Sigmoid colon (tissue), 7 donors: ENCODE measurements around the gene NTNG2. TPM values are rescaled to one million over a fixed set of nuclear protein-coding genes. Genes with fewer than 3 reads are reported as not detected.

ENCODE experiments used
- DNase-seq: peaks from one replicate; pipeline ENCODE4 v3.0.0-alpha.2; 2019
- H3K27ac ChIP-seq, 4 donors: fragments of 200-600 bp; sonication (generic); one replicate each; pipeline ENCODE4 v1.5.1; 2016 to 2019; ENCODE audit warnings: mild to moderate bottlenecking in 1 of 4
- H3K27me3 ChIP-seq, 3 donors: fragments of 200-600 bp; sonication (generic); one replicate each; pipeline ENCODE4 v1.5.1; 2019; ENCODE audit warnings: mild to moderate bottlenecking in 1 of 3
- H3K36me3 ChIP-seq, 4 donors: fragments of 200-600 bp; sonication (generic); one replicate each; pipeline ENCODE4 v1.5.1; 2016 to 2019
- H3K4me1 ChIP-seq, 4 donors: fragments of 200-600 bp; sonication (generic); one replicate each; pipeline ENCODE4 v1.5.1; 2017 to 2019
- H3K4me3 ChIP-seq, 4 donors: fragments of 200-600 bp; sonication (generic); one replicate each; pipeline ENCODE4 v1.5.1; 2017 to 2019; ENCODE audit warnings: mild to moderate bottlenecking in 2 of 4, moderate library complexity in 1 of 4
- H3K9me3 ChIP-seq, 4 donors: fragments of 200-600 bp in 3 of 4; sonication (generic) in 3 of 4; one replicate each; pipeline versions ENCODE4 v1.5.1 to v1.6.1; 2013 to 2019
- EP300 ChIP-seq, 4 donors: sonication (generic); formaldehyde crosslinking; IDR thresholded peaks; one replicate each; pipeline ENCODE4 v1.6.1; 2017; ENCODE audit warnings: antibody characterized with exemption in 4 of 4
- POLR2A ChIP-seq, 2 donors: fragments of 450-650 bp; IDR thresholded peaks; one replicate each; pipeline ENCODE4 v1.6.1; 2016; ENCODE audit warnings: antibody characterized with exemption in 2 of 2, mild to moderate bottlenecking in 2 of 2, moderate library complexity in 2 of 2
- POLR2AphosphoS5 ChIP-seq, 4 donors: sonication (generic); formaldehyde crosslinking; IDR thresholded peaks; one replicate each; pipeline ENCODE4 v1.6.1; 2017; ENCODE audit warnings: antibody characterized with exemption in 4 of 4
- WGBS, 2 donors: extraction: QIAGEN DNeasy Blood & Tissue Kit; methylation state at CpG; one replicate each; pipeline ENCODE4 v1.1.7; 2013; 5-methylcytosine and 5-hydroxymethylcytosine counted together
- intact Hi-C: fragments of 100-400 bp; cut with DNase I; formaldehyde crosslinking; loops from one replicate; pipeline ENCODE4 v1.15.1; 2023
- polyA plus RNA-seq, 3 donors: library from polyadenylated mRNA; stranded (reverse); fragments of 200-250 nt; gene quantifications; one replicate each; pipeline ENCODE4 v1.2.3, GENCODE V29; 2013
- total RNA-seq, 4 donors: library from RNA; depleted of rRNA; stranded (reverse); fragments of >200 nt; gene quantifications; one replicate each; pipeline ENCODE4 v1.1.0, GENCODE V29; 2016
- TF ChIP-seq, protein P1 (sequence below), 4 experiments: fragments of 450-650 bp in 3 of 4; fragments of 200-600 bp in 1 of 4; IDR thresholded peaks; one replicate each; pipeline ENCODE4 v1.5.1; 2016 to 2019; ENCODE audit warnings: antibody characterized with exemption in 4 of 4, mild to moderate bottlenecking in 3 of 4, moderate library complexity in 2 of 4
- donor health status: healthy with polysubstance abuse.
- donor health status: Bipolar disorder and iron deficiency.
- donor health status: healthy.

The NTNG2 gene
- total and polyA plus RNA-seq, 7 donors = 0.28 to 12.0 (median 0.55) TPM; not detected in 1

DNA sequence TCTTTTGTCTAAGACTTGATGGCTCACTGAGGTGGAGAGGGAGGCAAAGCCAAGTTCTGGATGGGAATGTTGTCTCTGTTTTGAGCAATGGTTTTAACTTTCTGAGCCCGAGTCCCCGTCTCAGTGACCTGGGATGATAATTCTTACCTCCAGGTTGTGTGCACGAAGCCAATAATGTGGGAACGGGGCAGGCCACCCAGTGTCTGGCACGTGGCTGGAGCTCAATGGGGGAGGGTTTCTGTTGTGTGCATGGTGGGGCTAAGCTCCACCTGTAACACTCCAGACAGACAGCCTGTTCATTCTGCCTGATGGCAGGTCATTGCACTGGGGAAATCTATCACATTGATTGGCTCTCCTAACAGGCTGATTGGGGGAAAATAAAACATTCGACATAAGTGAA is 37.1 kb upstream of the NTNG2 start:
- no peaks in the 10 kb centered on the region for H3K4me1 ChIP-seq
- no peak overlapping the region for H3K27ac ChIP-seq
- no peak overlapping the region for H3K4me3 ChIP-seq
- peaks cover 9 to 61% (median 42%) of the 10 kb centered on the region in 3 donors for H3K27me3 ChIP-seq
- H3K36me3 ChIP-seq = no peaks in the 10 kb centered on the region
- no peak for DNase-seq
- TF ChIP-seq, protein P1, sequence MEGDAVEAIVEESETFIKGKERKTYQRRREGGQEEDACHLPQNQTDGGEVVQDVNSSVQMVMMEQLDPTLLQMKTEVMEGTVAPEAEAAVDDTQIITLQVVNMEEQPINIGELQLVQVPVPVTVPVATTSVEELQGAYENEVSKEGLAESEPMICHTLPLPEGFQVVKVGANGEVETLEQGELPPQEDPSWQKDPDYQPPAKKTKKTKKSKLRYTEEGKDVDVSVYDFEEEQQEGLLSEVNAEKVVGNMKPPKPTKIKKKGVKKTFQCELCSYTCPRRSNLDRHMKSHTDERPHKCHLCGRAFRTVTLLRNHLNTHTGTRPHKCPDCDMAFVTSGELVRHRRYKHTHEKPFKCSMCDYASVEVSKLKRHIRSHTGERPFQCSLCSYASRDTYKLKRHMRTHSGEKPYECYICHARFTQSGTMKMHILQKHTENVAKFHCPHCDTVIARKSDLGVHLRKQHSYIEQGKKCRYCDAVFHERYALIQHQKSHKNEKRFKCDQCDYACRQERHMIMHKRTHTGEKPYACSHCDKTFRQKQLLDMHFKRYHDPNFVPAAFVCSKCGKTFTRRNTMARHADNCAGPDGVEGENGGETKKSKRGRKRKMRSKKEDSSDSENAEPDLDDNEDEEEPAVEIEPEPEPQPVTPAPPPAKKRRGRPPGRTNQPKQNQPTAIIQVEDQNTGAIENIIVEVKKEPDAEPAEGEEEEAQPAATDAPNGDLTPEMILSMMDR (IDR thresholded peaks at IDR 0.05) = no peak
- TF ChIP-seq POLR2A (IDR thresholded peaks at IDR 0.05) = no peak
- TF ChIP-seq EP300 (IDR thresholded peaks at IDR 0.05) = no peak
- TF ChIP-seq POLR2AphosphoS5 (IDR thresholded peaks at IDR 0.05) = no peak
- WGBS, 2 donors = 44 to 48% methylated on average over 6 of the region's 6 CpGs
- intact Hi-C loops = no loop called here
- H3K9me3 ChIP-seq = no peaks in the 10 kb centered on the region

DNA sequence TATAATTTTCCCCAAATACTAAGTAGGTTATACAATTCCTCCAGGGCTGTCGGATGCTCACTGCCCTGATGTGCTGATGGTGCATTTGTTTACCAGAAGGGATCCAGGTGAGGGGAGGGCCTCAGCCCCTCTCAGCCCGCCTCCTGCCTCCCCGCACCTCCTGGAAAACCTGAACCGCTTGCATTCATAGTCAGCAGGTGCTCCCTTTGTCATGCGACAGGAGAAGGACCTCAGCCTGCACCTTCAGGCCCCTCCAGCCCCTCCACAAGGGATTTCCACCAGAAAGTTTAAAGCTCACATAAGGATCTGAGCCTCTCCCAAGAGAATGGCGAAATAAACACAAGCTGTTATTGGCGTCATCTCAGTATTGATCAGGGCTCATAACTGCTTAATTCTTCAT is 36.5 kb upstream of the NTNG2 start:
- no peaks in the 10 kb centered on the region for H3K9me3 ChIP-seq
- no peak overlapping the region for H3K27ac ChIP-seq
- intact Hi-C loops = no loop called here
- no peak overlapping the region for H3K4me3 ChIP-seq
- TF ChIP-seq POLR2AphosphoS5 (IDR thresholded peaks at IDR 0.05) = no peak
- TF ChIP-seq EP300 (IDR thresholded peaks at IDR 0.05) = no peak
- TF ChIP-seq, protein P1 (IDR thresholded peaks at IDR 0.05) = no peak
- TF ChIP-seq POLR2A (IDR thresholded peaks at IDR 0.05) = no peak
- no peaks in the 10 kb centered on the region for H3K36me3 ChIP-seq
- DNase-seq = no peak
- H3K4me1 ChIP-seq = no peaks in the 10 kb centered on the region
- peaks cover 9 to 60% (median 45%) of the 10 kb centered on the region in 3 donors for H3K27me3 ChIP-seq
- WGBS, 2 donors = 28 to 38% methylated on average over 7 of the region's 7 CpGs

DNA sequence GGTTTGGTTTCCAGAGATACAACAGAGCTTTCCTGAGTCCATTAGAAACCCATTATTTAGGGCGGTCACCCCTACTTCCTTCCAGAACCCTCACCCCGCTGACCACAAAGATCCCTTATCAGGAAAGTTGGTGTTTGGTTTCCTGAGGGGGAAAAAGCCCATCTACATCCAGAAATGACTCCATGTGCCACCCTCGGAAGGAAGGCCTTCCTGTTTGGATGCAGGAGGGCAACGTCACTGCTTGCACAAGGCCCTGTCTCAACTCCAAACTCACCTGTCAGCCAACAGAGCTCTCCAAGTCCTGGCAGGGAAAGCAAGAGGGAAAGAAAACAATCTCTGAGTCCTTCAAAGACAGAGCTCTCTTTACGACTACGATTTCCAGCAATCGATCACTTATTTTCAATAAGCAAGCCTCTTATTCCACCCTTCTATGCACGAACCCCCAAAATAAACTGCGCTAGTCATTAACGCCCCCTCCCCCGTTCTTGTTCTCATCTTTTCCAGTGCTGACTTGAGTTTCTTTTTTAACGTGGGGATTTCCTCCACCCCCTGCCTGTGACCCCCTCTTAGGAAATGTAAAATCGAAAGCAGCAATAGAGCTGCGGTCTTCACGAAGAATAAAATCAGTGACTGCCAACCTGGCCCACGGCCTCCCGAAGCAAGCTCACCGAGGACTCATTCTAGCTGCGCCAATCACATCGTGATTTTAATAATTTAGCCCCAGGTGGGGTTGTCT is 35.7 kb upstream of the NTNG2 start:
- TF ChIP-seq POLR2AphosphoS5 (IDR thresholded peaks at IDR 0.05) = no peak
- TF ChIP-seq EP300 (IDR thresholded peaks at IDR 0.05) = no peak
- no peak for TF ChIP-seq POLR2A (IDR thresholded peaks at IDR 0.05)
- TF ChIP-seq, protein P1 (IDR thresholded peaks at IDR 0.05) = no peak
- H3K36me3 ChIP-seq = no peaks in the 10 kb centered on the region
- 44 to 68% methylated on average over 20 of the region's 20 CpGs for WGBS, 2 donors
- H3K27ac ChIP-seq = no peak overlapping the region
- DNase-seq = no peak
- no peaks in the 10 kb centered on the region for H3K9me3 ChIP-seq
- H3K27me3 ChIP-seq = peaks cover 9 to 59% (median 45%) of the 10 kb centered on the region in 3 donors
- intact Hi-C loops = no loop called here
- no peaks in the 10 kb centered on the region for H3K4me1 ChIP-seq
- no peak overlapping the region for H3K4me3 ChIP-seq

DNA sequence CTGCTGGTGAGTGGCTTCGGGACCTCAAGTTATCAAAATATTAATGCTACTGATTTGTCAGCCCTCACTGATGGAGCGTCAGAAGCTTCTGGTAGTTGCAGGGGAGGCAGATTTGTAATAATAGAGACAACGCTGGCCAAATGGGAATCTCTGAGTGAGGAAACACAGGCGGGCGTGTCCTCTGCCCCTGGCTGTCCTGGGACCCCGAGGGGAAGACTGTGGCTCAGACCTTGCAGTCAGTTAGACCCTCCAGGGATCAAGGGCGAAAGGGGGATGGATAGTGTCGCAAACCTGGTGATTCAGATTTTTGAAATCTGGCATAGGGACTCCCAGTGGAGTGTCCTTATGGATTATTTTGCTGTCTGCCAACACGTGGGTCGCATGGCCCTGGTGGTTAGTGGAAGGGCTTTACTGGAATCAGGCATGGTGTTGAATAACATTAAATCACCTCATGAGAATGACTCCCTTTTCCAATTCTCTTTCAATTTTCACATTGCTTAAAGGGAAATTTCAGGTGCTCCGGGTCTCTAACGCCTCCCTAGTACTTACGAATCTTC is 35.1 kb upstream of the NTNG2 start:
- no peak overlapping the region for H3K4me3 ChIP-seq
- intact Hi-C loops = no loop called here
- H3K27me3 ChIP-seq = peaks cover 9 to 66% (median 45%) of the 10 kb centered on the region in 3 donors
- no peaks in the 10 kb centered on the region for H3K4me1 ChIP-seq
- no peak for DNase-seq
- WGBS, 2 donors = 65 to 68% methylated on average over 13 of the region's 13 CpGs
- H3K9me3 ChIP-seq = no peaks in the 10 kb centered on the region
- H3K36me3 ChIP-seq = no peaks in the 10 kb centered on the region
- H3K27ac ChIP-seq = no peak overlapping the region
- TF ChIP-seq, protein P1 (IDR thresholded peaks at IDR 0.05) = no peak
- no peak for TF ChIP-seq POLR2A (IDR thresholded peaks at IDR 0.05)
- TF ChIP-seq POLR2AphosphoS5 (IDR thresholded peaks at IDR 0.05) = no peak
- TF ChIP-seq EP300 (IDR thresholded peaks at IDR 0.05) = no peak
